Tibial nerve (tissue), 3 donors: Measurements from ENCODE around the gene CHL1.

Experiments
- CTCF ChIP-seq, 5 experiments: fragments of 200-600 bp in 3 of 5; fragments of 450-650 bp in 2 of 5; sonication (generic) in 3 of 5; IDR thresholded peaks; one replicate each; pipeline ENCODE4 v1.5.1; 2016 to 2019; ENCODE audit warnings: antibody characterized with exemption in 5 of 5, mild to moderate bottlenecking in 3 of 5, moderate library complexity in 2 of 5
- POLR2A ChIP-seq, 2 donors: fragments of 450-650 bp; IDR thresholded peaks; one replicate each; pipeline ENCODE4 v1.6.1; 2017; ENCODE audit warnings: antibody characterized with exemption in 2 of 2, mild to moderate bottlenecking in 2 of 2, moderate library complexity in 2 of 2

- TF ChIP-seq CTCF (IDR thresholded peaks at IDR 0.05) (no peak), POLR2A (IDR thresholded peaks at IDR 0.05) (no peak)
Measured at GRCh38 chr3:435161-435560, 238.6 kb downstream of the CHL1 start.
